Esophagus squamous epithelium (tissue), 5 donors: ENCODE data around the gene WIZ. TPM values are rescaled to one million over a fixed set of nuclear protein-coding genes. Genes with fewer than 3 reads are reported as not detected.

Experiments used
- DNase-seq: peaks from one replicate; lab custom pipeline; 2025; lab: John Stamatoyannopoulos, UW
- H3K27ac ChIP-seq, 4 donors: fragments of 200-600 bp; sonication (generic); one replicate each; pipeline ENCODE4 v1.5.1; 2016 to 2019; ENCODE audit warnings: mild to moderate bottlenecking in 1 of 4
- H3K27me3 ChIP-seq, 4 donors: fragments of 200-600 bp; sonication (generic); 1 replicate in 3 of 4; 2 replicates in 1 of 4; pipeline versions ENCODE4 v1.5.1 to v1.6.0; 2017 to 2021; ENCODE audit warnings: antibody characterized with exemption in 1 of 4
- H3K36me3 ChIP-seq, 3 donors: fragments of 200-600 bp; sonication (generic); one replicate each; pipeline ENCODE4 v1.5.1; 2016 to 2019
- H3K4me1 ChIP-seq, 3 donors: fragments of 200-600 bp; sonication (generic); one replicate each; pipeline ENCODE4 v1.5.1; 2017 to 2019
- H3K4me3 ChIP-seq, 4 donors: fragments of 200-600 bp; sonication (generic); 1 replicate in 3 of 4; 2 replicates in 1 of 4; pipeline ENCODE4 v1.5.1; 2016 to 2019; ENCODE audit warnings: mild to moderate bottlenecking in 2 of 4, moderate library complexity in 1 of 4
- H3K9me3 ChIP-seq, 3 donors: fragments of 200-600 bp; sonication (generic); one replicate each; pipeline ENCODE4 v1.5.1; 2016 to 2019
- CTCF ChIP-seq, 6 experiments: fragments of 450-650 bp in 4 of 6; fragments of 200-600 bp in 2 of 6; sonication (generic) in 2 of 6; IDR thresholded peaks; one replicate each; pipeline ENCODE4 v1.5.1; 2016 to 2019; ENCODE audit warnings: antibody characterized with exemption in 6 of 6, mild to moderate bottlenecking in 4 of 6, moderate library complexity in 4 of 6
- POLR2A ChIP-seq, 4 donors: fragments of 450-650 bp; IDR thresholded peaks; one replicate each; pipeline ENCODE4 v1.6.1; 2017; ENCODE audit warnings: antibody characterized with exemption in 4 of 4, mild to moderate bottlenecking in 4 of 4, moderate library complexity in 3 of 4
- WGBS, 2 donors: methylation state at CpG; one replicate each; pipeline ENCODE4 v1.1.5; 2018; 5-methylcytosine and 5-hydroxymethylcytosine counted together
- intact Hi-C: fragments of 100-400 bp; cut with DNase I; formaldehyde crosslinking; loops from one replicate; pipeline ENCODE4 v1.15.0; 2022
- small RNA-seq, 4 donors: library from RNA; depleted of rRNA; stranded (forward); fragments of <200 nt; gene quantifications; one replicate each; pipeline ENCODE3, GENCODE V24; 2016
- total RNA-seq, 4 donors: library from RNA; depleted of rRNA; stranded (reverse); fragments of >200 nt; gene quantifications; one replicate each; pipeline ENCODE4 v1.1.0, GENCODE V29; 2016
- donor health status: DM: yes; HTN: yes; CAD: no.

WIZ gene
- total RNA-seq, 4 donors from 2014 or later: 17.2 to 36.5 (median 30.0) TPM

GRCh38 chr19:15372891-15373301, 76.9 kb downstream of the WIZ start:
- intact Hi-C loops: loop anchor here (10.0 kb wide), 1 partner anchor 108 kb away; no protein-coding TSS in a partner anchor
- H3K36me3 ChIP-seq: peaks cover 40 to 70% (median 48%) of the 10 kb centered on the region in 3 donors
- WGBS, 2 donors: 89 to 96% methylated on average over 14 to 15 of the region's 30 CpGs
- H3K27ac ChIP-seq: no peak overlapping the region
- no peak for DNase-seq
- H3K4me3 ChIP-seq: no peak overlapping the region
- no peaks in the 10 kb centered on the region for H3K9me3 ChIP-seq
- no peaks in the 10 kb centered on the region for H3K27me3 ChIP-seq
- H3K4me1 ChIP-seq: peaks cover 11 to 52% (median 44%) of the 10 kb centered on the region in 3 donors
- no peak for TF ChIP-seq CTCF (IDR thresholded peaks at IDR 0.05)
- no peak for TF ChIP-seq POLR2A (IDR thresholded peaks at IDR 0.05)

- intact Hi-C loops: loop anchor here (10.0 kb wide), 1 partner anchor 108 kb away; no protein-coding TSS in a partner anchor
Measured at GRCh38 chr19:15372470-15372869, 77.3 kb downstream of the WIZ start.

GRCh38 chr19:15371786-15372380, 77.9 kb downstream of the WIZ start:
- H3K36me3 ChIP-seq: peaks cover 45 to 80% (median 59%) of the 10 kb centered on the region in 3 donors
- WGBS, 2 donors: 87 to 88% methylated on average over 7 to 11 of the region's 17 CpGs

More at GRCh38 chr19:15372470-15372869, 77.3 kb downstream of the WIZ start:
- TF ChIP-seq POLR2A (IDR thresholded peaks at IDR 0.05) (no peak), CTCF (IDR thresholded peaks at IDR 0.05) (no peak)
- Histone ChIP-seq H3K4me1 (peaks cover 7 to 47% (median 40%) of the 10 kb centered on the region in 3 donors), H3K27ac (no peak overlapping the region), H3K9me3 (no peaks in the 10 kb centered on the region), H3K27me3 (no peaks in the 10 kb centered on the region), H3K4me3 (no peak overlapping the region), H3K36me3 (peaks cover 45 to 75% (median 53%) of the 10 kb centered on the region in 3 donors)
- DNase-seq: no peak
- 90 to 92% methylated on average over 14 of the region's 14 CpGs for WGBS, 2 donors

GRCh38 chr19:15371119-15371518, 78.6 kb downstream of the WIZ start:
- intact Hi-C loops: loop anchor here (10.0 kb wide), 1 partner anchor 106 kb away; no protein-coding TSS in a partner anchor
- no peak overlapping the region for H3K27ac ChIP-seq
- no peak overlapping the region for H3K4me3 ChIP-seq
- no peak for DNase-seq
- peaks cover 45 to 88% (median 60%) of the 10 kb centered on the region in 3 donors for H3K36me3 ChIP-seq
- WGBS, 2 donors: 94 to 97% methylated on average over 3 to 6 of the region's 7 CpGs
- no peaks in the 10 kb centered on the region for H3K9me3 ChIP-seq
- no peak for TF ChIP-seq CTCF (IDR thresholded peaks at IDR 0.05)
- no peak for TF ChIP-seq POLR2A (IDR thresholded peaks at IDR 0.05)
- H3K4me1 ChIP-seq: peaks cover 0 to 34% (median 27%) of the 10 kb centered on the region in 3 donors
- no peaks in the 10 kb centered on the region for H3K27me3 ChIP-seq

More at GRCh38 chr19:15371786-15372380, 77.9 kb downstream of the WIZ start:
- TF ChIP-seq CTCF (IDR thresholded peaks at IDR 0.05) (no peak), POLR2A (IDR thresholded peaks at IDR 0.05) (no peak)
- no peaks in the 10 kb centered on the region for H3K9me3 ChIP-seq
- no peak for DNase-seq
- no peak overlapping the region for H3K27ac ChIP-seq
- H3K27me3 ChIP-seq: no peaks in the 10 kb centered on the region
- intact Hi-C loops: loop anchor here (10.0 kb wide), 1 partner anchor 107 kb away; no protein-coding TSS in a partner anchor
- H3K4me3 ChIP-seq: no peak overlapping the region
- H3K4me1 ChIP-seq: peaks cover 2 to 41% (median 34%) of the 10 kb centered on the region in 3 donors

Small RNA genes lying within 50 kb of the gene (small RNA-seq; reads per million reads assigned to genes)
- 0 reads per million in 4 donors for gene MIR1470

Other genes with a start within 250 kb of the WIZ start
- 100 to 1,000 TPM in 3 of 4 donors, 10 to 100 TPM in 1; 95.6 to 278 (median 122) TPM for gene NOTCH3, start 249.0 kb downstream of the WIZ start, total RNA-seq
- 10 to 100 TPM; 18.7 to 93.0 (median 48.9) TPM for gene EPHX3, start 217.5 kb downstream of the WIZ start, total RNA-seq
- gene BRD4, start 117.4 kb downstream of the WIZ start, total RNA-seq: 10 to 100 TPM in 3 of 4 donors, 1 to 10 TPM in 1; 7.7 to 38.2 (median 31.3) TPM
- gene AKAP8, start 70.2 kb downstream of the WIZ start, total RNA-seq: 10 to 100 TPM; 17.4 to 32.4 (median 21.7) TPM
- 10 to 100 TPM; 33.9 to 90.2 (median 63.4) TPM for gene AKAP8L, start 31.0 kb downstream of the WIZ start, total RNA-seq
- gene RASAL3, start 14.6 kb upstream of the WIZ start, total RNA-seq: 1 to 10 TPM; 2.2 to 5.7 (median 2.9) TPM
- gene PGLYRP2, start 29.5 kb upstream of the WIZ start, total RNA-seq: not detected
- 10 to 100 TPM in 2 of 4 donors, 1 to 10 TPM in 2; 3.2 to 19.4 (median 11.1) TPM for gene CYP4F22, start 58.6 kb upstream of the WIZ start, total RNA-seq
- gene CYP4F8, start 165.3 kb upstream of the WIZ start, total RNA-seq: not detected
- 10 to 100 TPM; 31.2 to 86.2 (median 43.5) TPM for gene CYP4F3, start 190.9 kb upstream of the WIZ start, total RNA-seq
- 10 to 100 TPM; 34.5 to 79.3 (median 61.0) TPM for gene CYP4F12, start 223.1 kb upstream of the WIZ start, total RNA-seq